AG10803 (cell line): ENCODE measurements around the gene NBDY.

Source experiments
- DNase-seq: peaks from one replicate; pipeline ENCODE4 v3.0.0; 2010; ENCODE audit warnings: low read depth
- H3K4me3 ChIP-seq: 2 replicates; pipeline ENCODE4 v1.5.1; 2011; ENCODE audit warnings: mild to moderate bottlenecking, low read length, control low read depth
- CTCF ChIP-seq: conservative IDR thresholded peaks from 2 replicates; pipeline ENCODE4 v1.5.1; 2011; ENCODE audit warnings: mild to moderate bottlenecking, low read length, control low read depth, inconsistent platforms

NBDY gene

GRCh38 chrX:56797574-56798338, 68.7 kb downstream of the NBDY start:
- H3K4me3 ChIP-seq = no peak overlapping the region
- peak; percentile 69 for DNase-seq
- no peak for TF ChIP-seq CTCF

- no peak for TF ChIP-seq CTCF
- no peak for DNase-seq
Measured at GRCh38 chrX:56798339-56798711, 69.3 kb downstream of the NBDY start.

GRCh38 chrX:56798866-56799758, 70.1 kb downstream of the NBDY start:
- H3K4me3 ChIP-seq = no peak overlapping the region
- DNase-seq = no peak

More at GRCh38 chrX:56798339-56798711, 69.3 kb downstream of the NBDY start:
- no peak overlapping the region for H3K4me3 ChIP-seq

GRCh38 chrX:56800307-56800706, 71.3 kb downstream of the NBDY start:
- no peak for DNase-seq
- no peak overlapping the region for H3K4me3 ChIP-seq
- no peak for TF ChIP-seq CTCF

More at GRCh38 chrX:56798866-56799758, 70.1 kb downstream of the NBDY start:
- no peak for TF ChIP-seq CTCF

GRCh38 chrX:56800801-56801200, 71.8 kb downstream of the NBDY start:
- no peak overlapping the region for H3K4me3 ChIP-seq
- TF ChIP-seq CTCF = no peak
- DNase-seq = no peak

GRCh38 chrX:56802428-56802827, 73.4 kb downstream of the NBDY start:
- no peak for TF ChIP-seq CTCF
- DNase-seq = no peak
- no peak overlapping the region for H3K4me3 ChIP-seq
